Spleen (tissue), 7 donors: Measurements from ENCODE around the gene APEH.
"Not testable (repeated sequence)": the region's sequence is repeated elsewhere in the genome, so short reads cannot be mapped to it uniquely, and the experiment has no call there.

Experiments
- POLR2A ChIP-seq, 3 donors: fragments of 450-650 bp; IDR thresholded peaks; one replicate each; pipeline ENCODE4 v1.5.1; 2017; ENCODE audit warnings: antibody characterized with exemption in 3 of 3, mild to moderate bottlenecking in 1 of 3
- TF ChIP-seq, protein P1 (sequence below), 11 experiments: fragments of 200-600 bp in 7 of 11; fragments of 450-650 bp in 4 of 11; sonication (generic) in 4 of 11; IDR thresholded peaks in 8 of 11; conservative IDR thresholded peaks in 3 of 11; 1 replicate in 7 of 11; 2 replicates in 4 of 11; pipeline versions ENCODE4 v1.4.0 to v1.8.0; 2016 to 2021; ENCODE audit warnings: antibody characterized with exemption in 11 of 11, inconsistent platforms in 4 of 11, mild to moderate bottlenecking in 1 of 11
- donor health status: DM: no; HTN: no; CAD: no; lungs with moderate emphysema.
- donor health status: DM: no; HTN: no; CAD: no.
- donor health status: DM: no; HTN: no; CAD: no.

DNA sequence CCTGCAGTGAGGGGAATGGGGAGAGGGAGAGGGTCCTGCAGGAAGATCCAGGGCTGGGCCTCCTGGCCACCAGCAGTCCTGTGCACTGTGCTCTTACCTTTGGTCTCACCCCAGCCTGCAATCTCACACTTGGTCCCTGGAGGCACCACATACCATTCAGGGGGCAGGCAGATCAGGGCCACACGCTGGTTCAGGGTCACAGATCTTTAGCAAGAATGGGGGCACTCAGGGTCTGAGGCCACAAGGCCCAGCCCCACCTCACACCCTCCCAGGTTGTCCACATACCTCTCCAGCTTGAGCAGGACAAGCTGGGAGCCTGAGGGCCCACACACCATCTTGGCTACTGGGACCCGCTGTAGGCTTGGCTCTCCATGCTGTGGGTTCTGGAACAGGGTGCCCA is 10.3 kb downstream of the APEH start:
- TF ChIP-seq, protein P1, sequence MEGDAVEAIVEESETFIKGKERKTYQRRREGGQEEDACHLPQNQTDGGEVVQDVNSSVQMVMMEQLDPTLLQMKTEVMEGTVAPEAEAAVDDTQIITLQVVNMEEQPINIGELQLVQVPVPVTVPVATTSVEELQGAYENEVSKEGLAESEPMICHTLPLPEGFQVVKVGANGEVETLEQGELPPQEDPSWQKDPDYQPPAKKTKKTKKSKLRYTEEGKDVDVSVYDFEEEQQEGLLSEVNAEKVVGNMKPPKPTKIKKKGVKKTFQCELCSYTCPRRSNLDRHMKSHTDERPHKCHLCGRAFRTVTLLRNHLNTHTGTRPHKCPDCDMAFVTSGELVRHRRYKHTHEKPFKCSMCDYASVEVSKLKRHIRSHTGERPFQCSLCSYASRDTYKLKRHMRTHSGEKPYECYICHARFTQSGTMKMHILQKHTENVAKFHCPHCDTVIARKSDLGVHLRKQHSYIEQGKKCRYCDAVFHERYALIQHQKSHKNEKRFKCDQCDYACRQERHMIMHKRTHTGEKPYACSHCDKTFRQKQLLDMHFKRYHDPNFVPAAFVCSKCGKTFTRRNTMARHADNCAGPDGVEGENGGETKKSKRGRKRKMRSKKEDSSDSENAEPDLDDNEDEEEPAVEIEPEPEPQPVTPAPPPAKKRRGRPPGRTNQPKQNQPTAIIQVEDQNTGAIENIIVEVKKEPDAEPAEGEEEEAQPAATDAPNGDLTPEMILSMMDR (IDR thresholded peaks at IDR 0.05 in 8 of 11, conservative IDR thresholded peaks at IDR 0.05 in 3 of 11) = not testable (repeated sequence)
- not testable (repeated sequence) for TF ChIP-seq POLR2A (IDR thresholded peaks at IDR 0.05)
